DND-41 (cell line): ENCODE data around the gene RETREG2.
A peak's percentile ranks its signal among the peaks of the same experiment; 100 is the strongest.

ENCODE experiments used
- ATAC-seq: fragments of 200-7000 bp; cut with Tn5 transposase; 3 replicates; pipeline ENCODE4 v1.9.1; 2021; ENCODE audit warnings: low read depth; ENCODE audit not compliant: insufficient read depth
- DNase-seq: peaks from one replicate; pipeline ENCODE4 v3.0.0-alpha.2; 2020
- H2AFZ ChIP-seq: 2 replicates; pipeline ENCODE4 v1.6.0; 2012; ENCODE audit warnings: low read depth, low read length
- H3K27ac ChIP-seq: 2 replicates; pipeline ENCODE4 v1.5.1; 2012; ENCODE audit warnings: low read length, inconsistent platforms
- H3K27me3 ChIP-seq: fragments of 200-600 bp; sonication (generic); 2 replicates; pipeline ENCODE4 v1.6.0; 2012; ENCODE audit warnings: low read length, mild to moderate bottlenecking, inconsistent platforms; ENCODE audit not compliant: insufficient read depth, poor library complexity
- H3K36me3 ChIP-seq: 2 replicates; pipeline ENCODE4 v1.5.1; 2012; ENCODE audit warnings: low read length, inconsistent platforms; ENCODE audit not compliant: insufficient read depth
- H3K4me1 ChIP-seq: 2 replicates; pipeline ENCODE4 v1.5.1; 2012; ENCODE audit warnings: mild to moderate bottlenecking, low read length; ENCODE audit not compliant: insufficient read depth
- H3K4me2 ChIP-seq: 2 replicates; pipeline ENCODE4 v1.6.0; 2012; ENCODE audit warnings: mild to moderate bottlenecking, moderate library complexity, low read length, inconsistent platforms; ENCODE audit not compliant: insufficient read depth
- H3K4me3 ChIP-seq, 2 experiments: fragments of 200-600 bp in 1 of 2; shearing (Covaris generic) in 1 of 2; 2 replicates each; pipeline ENCODE4 v1.5.1; 2012 to 2016; ENCODE audit warnings: inconsistent platforms in 2 of 2, low read length in 2 of 2, mild to moderate bottlenecking in 2 of 2, low read depth in 1 of 2, moderate library complexity in 1 of 2
- H3K79me2 ChIP-seq: 2 replicates; pipeline ENCODE4 v1.6.0; 2012; ENCODE audit warnings: low read length, inconsistent platforms; ENCODE audit not compliant: insufficient read depth
- H3K9ac ChIP-seq: 2 replicates; pipeline ENCODE4 v1.6.0; 2012; ENCODE audit warnings: low read depth, mild to moderate bottlenecking, inconsistent platforms, low read length, moderate library complexity
- H3K9me3 ChIP-seq: 2 replicates; pipeline ENCODE4 v1.5.1; 2012; ENCODE audit warnings: low read length, moderate library complexity, mild to moderate bottlenecking, inconsistent platforms; ENCODE audit not compliant: insufficient read depth, severe bottlenecking
- H4K20me1 ChIP-seq: 2 replicates; pipeline ENCODE4 v1.6.0; 2012; ENCODE audit warnings: low read length; ENCODE audit not compliant: insufficient read depth
- EZH2 ChIP-seq: IDR thresholded peaks from 3 replicates; pipeline ENCODE4 v1.6.1; 2012; ENCODE audit warnings: borderline replicate concordance, low read depth, mild to moderate bottlenecking, moderate library complexity, low read length, inconsistent platforms; ENCODE audit not compliant: severe bottlenecking
- TF ChIP-seq, protein P1 (sequence below): IDR thresholded peaks from 2 replicates; pipeline ENCODE4 v1.5.1; 2012; ENCODE audit warnings: borderline replicate concordance, low read length, moderate library complexity, mild to moderate bottlenecking; ENCODE audit not compliant: poor library complexity, severe bottlenecking; ENCODE audit errors: extremely low read depth

RETREG2 gene

DNA sequence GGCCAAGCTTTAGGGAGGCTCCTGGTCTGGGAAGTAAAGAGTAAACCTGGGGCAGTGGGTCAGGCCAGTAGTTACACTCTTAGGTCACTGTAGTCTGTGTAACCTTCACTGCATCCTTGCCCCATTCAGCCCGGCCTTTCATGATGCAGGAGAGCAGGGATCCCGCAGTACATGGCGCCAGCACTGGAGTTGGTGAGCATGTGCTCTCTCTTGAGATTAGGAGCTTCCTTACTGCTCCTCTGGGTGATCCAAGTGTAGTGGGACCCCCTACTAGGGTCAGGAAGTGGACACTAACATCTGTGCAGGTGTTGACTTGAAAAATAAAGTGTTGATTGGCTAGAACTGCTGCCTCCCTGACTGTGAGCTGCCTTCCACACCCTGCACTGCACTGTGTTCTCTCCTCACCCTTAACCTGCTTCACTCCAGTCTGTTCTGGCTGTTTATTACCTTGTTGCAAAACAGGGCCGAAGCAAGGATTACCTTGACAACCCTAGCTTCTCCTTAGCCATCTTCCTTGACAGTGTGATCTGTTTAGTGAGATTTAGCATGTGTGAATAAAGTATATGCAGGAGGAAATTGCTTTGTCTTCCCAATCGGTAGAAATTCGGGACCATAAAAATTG, 5.2 kb downstream of the RETREG2 start:
- Histone ChIP-seq H3K36me3 (peaks cover 52% of the 10 kb centered on the region), H3K9me3 (no peaks in the 10 kb centered on the region), H3K79me2 (peaks cover 22% of the 10 kb centered on the region), H3K4me2 (no peak overlapping the region), H4K20me1 (peaks cover 25% of the 10 kb centered on the region; the same call in 1 of the 2 replicates), H3K27me3 (no peaks in the 10 kb centered on the region), H2AFZ (no peak overlapping the region), H3K4me3 (no peak overlapping the region), H3K27ac (no peak overlapping the region), H3K9ac (no peak overlapping the region), H3K4me1 (peaks cover 18% of the 10 kb centered on the region)
- no peak for ATAC-seq
- no peak for DNase-seq
- no peak for TF ChIP-seq EZH2
- TF ChIP-seq, protein P1, sequence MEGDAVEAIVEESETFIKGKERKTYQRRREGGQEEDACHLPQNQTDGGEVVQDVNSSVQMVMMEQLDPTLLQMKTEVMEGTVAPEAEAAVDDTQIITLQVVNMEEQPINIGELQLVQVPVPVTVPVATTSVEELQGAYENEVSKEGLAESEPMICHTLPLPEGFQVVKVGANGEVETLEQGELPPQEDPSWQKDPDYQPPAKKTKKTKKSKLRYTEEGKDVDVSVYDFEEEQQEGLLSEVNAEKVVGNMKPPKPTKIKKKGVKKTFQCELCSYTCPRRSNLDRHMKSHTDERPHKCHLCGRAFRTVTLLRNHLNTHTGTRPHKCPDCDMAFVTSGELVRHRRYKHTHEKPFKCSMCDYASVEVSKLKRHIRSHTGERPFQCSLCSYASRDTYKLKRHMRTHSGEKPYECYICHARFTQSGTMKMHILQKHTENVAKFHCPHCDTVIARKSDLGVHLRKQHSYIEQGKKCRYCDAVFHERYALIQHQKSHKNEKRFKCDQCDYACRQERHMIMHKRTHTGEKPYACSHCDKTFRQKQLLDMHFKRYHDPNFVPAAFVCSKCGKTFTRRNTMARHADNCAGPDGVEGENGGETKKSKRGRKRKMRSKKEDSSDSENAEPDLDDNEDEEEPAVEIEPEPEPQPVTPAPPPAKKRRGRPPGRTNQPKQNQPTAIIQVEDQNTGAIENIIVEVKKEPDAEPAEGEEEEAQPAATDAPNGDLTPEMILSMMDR: no peak

DNA sequence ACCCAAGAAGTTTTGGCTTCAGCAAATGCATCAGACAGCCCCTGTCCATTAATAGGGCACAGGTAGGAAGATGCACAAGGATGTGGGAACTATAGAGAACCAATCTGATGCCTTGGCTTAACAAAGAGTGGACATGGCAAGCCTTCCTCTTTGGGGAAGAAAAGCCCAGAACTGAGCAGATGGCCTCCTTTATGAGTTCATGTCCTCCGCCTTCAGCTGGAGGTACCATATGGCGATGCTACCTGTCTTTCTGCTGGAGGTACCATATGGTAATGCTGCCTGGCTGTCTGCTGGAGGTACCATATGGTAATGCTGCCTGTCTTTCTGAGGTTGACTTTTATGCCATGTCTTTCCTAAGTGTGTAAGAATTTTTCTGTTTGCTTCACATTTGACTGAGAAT, 6.0 kb downstream of the RETREG2 start:
- Histone ChIP-seq H3K79me2 (peaks cover 13% of the 10 kb centered on the region), H3K9ac (no peak overlapping the region), H3K27ac (no peak overlapping the region), H3K36me3 (peaks cover 52% of the 10 kb centered on the region), H4K20me1 (peaks cover 20% of the 10 kb centered on the region; the same call in 1 of the 2 replicates), H3K4me2 (no peak overlapping the region), H3K4me3 (no peak overlapping the region), H3K9me3 (no peaks in the 10 kb centered on the region), H3K4me1 (peaks cover 13% of the 10 kb centered on the region), H2AFZ (no peak overlapping the region), H3K27me3 (no peaks in the 10 kb centered on the region)
- TF ChIP-seq, protein P1: no peak
- no peak for TF ChIP-seq EZH2
- DNase-seq (no peak), ATAC-seq (no peak)

DNA sequence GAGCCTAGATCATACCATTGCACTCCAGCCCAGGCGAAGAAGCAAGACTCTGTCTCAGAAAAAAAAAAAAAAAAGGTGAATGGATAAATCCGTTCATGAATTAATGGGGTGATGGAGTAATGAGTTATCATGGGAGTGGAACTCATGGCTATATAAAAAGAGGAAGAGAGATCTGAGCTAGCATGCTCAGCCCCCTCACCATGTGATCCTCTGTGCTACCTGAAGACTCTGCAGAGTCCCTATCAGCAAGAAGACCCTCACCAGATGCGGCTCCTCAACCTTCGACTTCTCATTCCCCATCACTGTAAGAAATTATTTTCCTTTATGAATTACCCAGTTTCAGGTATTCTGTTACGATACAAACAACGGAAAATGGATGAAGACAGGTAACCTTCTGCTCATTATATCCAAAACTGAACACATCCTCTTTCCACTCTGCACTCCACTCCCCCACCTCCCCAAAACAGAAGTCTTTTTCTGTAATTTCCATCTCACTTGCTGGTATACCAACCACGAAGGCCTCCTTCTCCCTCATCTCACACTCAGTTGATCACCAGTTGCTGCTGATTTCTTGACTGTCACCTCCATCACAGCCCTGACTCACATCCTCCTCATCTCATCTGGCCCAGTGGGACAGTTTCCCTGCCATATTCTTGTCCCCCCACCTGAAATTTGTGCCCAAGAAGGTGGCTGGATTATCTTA, 8.8 kb downstream of the RETREG2 start:
- TF ChIP-seq EZH2: no peak
- TF ChIP-seq, protein P1: no peak
- H3K4me1 ChIP-seq: no peaks in the 10 kb centered on the region
- no peaks in the 10 kb centered on the region for H3K9me3 ChIP-seq
- no peak overlapping the region for H3K27ac ChIP-seq
- no peaks in the 10 kb centered on the region for H3K79me2 ChIP-seq
- no peak overlapping the region for H3K9ac ChIP-seq
- H3K27me3 ChIP-seq: no peaks in the 10 kb centered on the region
- no peak overlapping the region for H3K4me2 ChIP-seq
- peaks cover 26% of the 10 kb centered on the region for H3K36me3 ChIP-seq
- H4K20me1 ChIP-seq: no peaks in the 10 kb centered on the region; the same call in 1 of the 2 replicates
- ATAC-seq (peak; percentile 44; the same call in 2 of the 3 replicates), DNase-seq (no peak)
- H3K4me3 ChIP-seq: no peak overlapping the region
- H2AFZ ChIP-seq: no peak overlapping the region
